Activated T-helper 1 cell treated with anti-CD3 and anti-CD28 coated beads, Interleukin-2, amount 50 U/mL, for 16 hours (primary cell): Measurements from ENCODE around the gene SIK2.

Experiments used
- DNase-seq, 2 donors: peaks; one replicate each; pipeline ENCODE4 v3.0.0-alpha.2; 2020; ENCODE audit warnings: low read depth in 1 of 2, low spot score in 1 of 2

SIK2 gene

DNA sequence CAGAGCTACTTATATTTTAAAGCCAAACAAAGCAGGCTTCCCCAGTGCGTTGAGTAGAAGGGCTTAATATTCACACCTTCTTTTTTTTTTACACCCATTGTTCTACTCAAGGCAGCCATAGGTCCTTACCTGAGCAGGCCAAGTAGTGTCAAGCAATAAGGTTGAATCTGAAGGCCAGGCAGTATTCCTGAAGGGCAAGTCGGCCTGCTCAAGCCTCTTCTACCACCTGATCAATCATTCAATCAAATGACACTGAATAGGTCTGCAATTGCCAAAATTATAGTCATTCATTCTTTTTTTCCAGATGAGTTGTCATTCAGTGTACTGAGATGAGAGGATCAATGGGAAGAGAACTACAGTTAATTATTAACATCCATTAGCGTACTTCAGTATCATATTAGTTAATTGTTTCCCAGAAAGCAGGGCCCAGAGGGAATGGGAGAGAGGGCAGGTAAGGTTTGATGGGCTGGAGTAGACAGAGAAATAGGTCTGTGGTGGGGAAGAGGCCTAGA is 175.9 kb downstream of the SIK2 start:
- no peak for DNase-seq

GRCh38 chr11:111779118-111779517 is 176.9 kb downstream of the SIK2 start:
- no peak for DNase-seq
